GM21447 (cell line): ENCODE data around the gene SLC35E1.

Experiments used
- ATAC-seq: cut with Tn5 transposase; IDR thresholded peaks from one replicate; pipeline ENCODE4 v1.9.1; 2021; ENCODE audit not compliant: unreplicated experiment

Gene SLC35E1

DNA sequence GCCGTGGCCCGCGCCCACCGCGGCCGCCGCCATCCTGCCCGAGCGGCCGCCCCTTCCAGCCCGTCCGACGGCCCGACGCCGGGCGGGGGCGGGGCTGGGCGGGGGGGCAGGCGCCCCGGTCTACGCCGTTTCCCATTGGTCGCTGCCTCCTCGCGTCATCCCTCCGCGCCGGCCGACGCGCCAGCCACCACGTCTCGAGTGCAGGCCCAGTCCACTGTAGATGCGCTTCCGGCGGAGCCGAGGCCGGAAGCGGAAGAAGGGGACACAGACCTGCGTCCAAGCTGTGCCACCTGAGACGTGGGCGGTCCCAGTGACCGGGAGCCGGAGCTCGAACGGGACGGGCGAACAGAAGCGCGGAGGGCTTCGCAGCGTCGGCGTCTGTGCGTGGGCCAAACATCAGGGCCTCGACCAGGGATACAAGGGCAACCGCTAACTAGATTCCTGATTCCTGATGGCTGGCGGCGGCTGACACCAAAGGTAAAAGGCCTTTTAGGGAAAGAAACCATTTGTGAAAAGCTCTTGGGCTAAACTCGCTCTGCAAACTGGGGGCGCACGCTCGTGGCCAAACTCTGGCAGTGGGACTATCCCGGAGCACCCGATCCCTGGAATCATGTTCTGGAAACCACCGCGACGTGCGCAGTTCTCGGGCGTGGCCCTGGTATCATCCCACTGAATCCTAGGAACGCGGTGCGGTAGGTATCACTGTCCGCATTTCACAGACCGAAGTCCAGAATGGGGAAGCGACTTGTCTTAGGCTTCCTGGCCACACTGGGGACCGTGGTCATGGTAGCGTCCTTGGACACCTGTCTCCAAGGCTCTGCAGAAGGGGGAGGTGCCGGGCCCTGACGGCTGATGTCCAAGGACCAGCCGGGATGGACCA is at the start of gene SLC35E1:
SLC35E1 (minus strand) TSS at position 84 of the 880 bp plus-strand sequence; CDS start at position 33, 51 bp downstream.
- peak; percentile 73 for ATAC-seq

DNA sequence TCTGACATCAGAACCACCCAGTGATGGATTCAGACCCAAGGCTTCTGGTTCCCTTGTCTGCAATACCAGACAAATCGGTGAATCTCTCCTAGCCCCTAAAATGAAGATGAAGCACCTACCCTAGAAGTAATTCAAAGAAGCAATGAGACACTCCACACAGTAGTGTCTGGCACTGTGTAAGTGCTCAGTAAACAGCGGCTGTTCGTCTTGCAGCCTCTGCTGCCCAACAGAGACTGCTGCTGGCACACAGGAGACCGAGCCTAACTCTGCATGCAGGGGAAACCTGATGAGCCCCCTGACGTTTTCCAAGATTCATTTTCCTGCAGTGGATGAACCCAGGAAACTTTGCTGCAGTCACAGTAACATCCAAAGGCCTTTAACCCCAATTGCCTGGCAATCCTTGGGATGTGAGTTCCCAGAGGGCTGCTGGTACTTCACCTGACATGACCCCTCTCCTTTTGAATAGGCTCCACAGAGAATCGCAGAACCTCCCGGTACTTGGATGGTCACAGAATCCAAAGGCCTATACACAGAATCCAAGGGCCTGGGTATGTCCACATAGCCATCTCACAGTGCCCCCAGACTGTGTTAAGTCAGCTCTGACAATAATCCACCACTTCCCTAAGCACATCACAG is 49.1 kb upstream of the SLC35E1 start:
- no peak for ATAC-seq

DNA sequence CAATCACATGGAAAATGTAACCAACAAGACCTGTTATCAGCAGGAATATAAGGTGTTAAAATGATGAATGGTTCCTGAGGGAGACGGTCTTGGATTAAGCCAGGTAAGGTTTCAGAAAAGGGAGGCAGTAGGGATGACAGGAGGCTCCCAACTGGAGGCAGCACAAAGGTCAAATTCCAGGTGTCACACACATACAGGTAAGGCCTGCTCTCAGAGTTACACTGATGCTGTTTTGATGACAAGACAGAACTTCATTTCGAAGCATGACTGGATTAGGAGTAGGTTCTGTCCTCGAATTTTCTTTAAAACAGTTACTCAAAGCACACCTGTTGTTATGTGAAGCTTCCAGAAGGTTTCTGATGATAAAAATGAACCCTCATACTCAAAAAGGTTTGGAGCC is 48.4 kb upstream of the SLC35E1 start:
- no peak for ATAC-seq

DNA sequence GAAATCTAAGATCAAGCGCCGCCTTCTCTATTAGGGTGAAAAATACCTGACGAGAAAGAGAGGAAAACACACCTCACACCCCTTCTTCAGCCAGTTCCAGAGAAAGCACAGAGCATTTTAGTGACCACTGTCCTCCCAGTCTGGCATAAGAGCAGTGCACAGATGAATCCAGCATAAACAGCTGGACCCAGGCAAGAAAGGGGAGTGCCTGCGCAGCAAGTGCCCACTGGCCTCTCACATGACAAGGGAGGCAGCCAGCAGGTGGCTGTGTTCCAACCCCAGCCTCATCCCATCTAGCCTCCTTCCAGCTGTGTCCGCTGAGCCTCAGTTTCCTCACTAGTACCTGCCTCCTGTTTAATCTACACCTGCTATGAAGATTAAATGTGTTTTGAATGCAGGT is 47.8 kb upstream of the SLC35E1 start:
- ATAC-seq, result no peak

DNA sequence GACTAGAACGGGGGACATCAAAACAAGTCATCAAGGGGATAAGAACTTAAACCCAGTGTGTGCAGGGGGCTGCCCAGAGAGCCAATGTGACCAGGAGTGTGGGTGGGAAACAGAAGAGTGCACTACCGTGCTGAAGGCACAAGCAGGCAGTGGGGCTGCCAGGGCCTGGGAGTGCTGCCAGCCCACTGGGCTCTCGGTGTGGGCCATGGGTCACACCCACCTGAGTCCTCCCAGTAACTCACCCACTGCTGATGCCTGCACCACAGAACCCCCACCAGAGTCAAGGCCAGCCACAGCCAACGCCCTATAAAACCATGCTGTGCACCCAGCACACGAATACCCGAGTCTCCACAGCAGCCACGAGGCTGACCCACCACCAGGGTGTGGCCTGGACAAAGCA is 47.2 kb upstream of the SLC35E1 start:
- no peak for ATAC-seq

DNA sequence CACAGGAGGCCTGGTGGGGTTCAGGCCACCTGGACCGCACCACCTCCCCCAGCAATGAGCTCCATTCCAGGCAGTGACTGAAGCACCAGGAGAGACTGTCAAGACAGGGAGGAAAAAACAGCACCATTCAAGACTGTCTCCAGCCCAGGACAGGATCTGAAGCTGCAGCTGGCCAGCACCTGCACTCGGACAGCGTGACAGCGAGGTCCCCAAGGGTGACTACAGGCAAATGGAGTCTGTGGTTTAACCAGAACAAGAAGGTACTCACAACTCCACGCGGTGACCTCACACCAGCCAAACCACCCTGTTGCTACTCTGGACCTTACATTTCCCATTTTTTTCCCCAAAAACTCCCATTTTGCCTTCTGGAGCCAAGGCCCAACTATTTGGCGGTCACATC is 46.0 kb upstream of the SLC35E1 start:
- no peak for ATAC-seq

DNA sequence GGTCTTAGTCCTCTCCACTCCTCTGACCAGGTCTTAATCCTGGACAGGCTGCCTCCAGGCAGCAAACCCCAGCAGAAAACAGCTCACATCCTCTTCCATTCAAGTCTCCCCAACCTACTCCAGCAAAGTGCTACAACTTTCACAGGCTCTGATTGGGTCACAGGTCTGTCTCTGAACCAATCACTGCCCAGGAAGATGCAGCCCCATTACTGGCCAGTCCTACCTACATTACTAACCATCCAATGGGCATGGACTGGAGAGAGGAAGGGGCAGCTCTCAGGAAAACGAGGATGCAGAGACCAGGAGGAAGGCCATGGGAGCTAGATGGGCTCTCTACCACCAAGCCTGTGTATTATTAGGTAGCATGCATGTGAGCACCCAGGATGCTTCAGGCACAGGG is 43.6 kb upstream of the SLC35E1 start:
- ATAC-seq, result no peak

DNA sequence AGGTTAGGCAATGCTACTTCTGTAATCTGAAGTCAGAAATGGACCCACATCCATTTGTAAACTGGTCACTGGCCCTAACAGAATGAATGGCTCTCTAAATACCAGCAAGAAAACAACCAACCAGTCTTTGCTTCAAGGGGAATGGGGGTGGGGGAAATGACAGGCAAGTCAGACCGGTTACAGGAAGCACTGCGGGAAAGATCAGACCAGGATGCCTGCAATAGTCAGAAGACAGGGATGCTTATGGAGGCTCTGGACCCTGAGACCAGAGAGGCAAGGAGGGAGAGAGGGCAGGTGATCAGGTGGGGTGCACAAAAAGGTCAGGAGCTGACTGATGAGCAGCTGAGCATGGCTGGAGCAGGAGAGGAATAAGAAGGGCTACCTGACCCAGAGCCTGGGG is 42.7 kb upstream of the SLC35E1 start:
- no peak for ATAC-seq

DNA sequence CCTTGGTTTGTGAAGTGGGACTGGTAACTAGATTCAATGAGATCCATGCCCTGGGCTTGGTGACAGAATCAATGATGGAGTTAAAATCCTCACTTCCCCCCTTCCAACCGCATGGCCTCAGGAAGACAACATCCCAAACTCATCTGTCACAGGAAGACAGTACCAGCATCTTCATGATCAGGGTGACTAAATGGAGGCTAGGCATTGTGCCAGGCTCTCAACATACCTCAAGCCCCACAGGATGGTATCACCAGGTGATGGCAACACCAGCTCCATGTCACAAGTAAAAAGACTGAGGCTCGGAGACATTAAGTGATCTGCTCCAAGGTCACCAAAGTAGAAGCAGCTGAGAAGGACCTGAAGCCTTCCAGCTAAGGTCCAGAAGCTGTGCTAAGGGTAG is 41.6 kb upstream of the SLC35E1 start:
- no peak for ATAC-seq

DNA sequence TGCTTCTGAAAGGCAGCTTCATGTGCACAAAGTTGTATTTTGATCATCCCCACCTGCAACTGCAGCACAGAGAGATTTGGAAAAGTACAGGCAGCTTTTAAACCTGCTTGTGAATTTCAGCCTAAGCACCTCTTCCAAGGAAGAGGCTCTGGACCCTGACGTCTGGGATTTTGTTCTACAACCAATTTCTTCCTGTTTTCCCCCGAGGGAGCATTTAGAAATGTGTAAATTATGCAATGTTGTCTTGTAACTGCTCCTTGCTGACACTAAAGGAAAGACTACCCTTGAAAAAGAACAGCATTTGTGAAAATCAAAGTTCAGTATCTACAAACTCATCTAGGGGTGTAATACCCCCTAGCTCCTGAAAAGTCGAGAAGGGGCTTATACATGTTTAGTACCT is 40.4 kb upstream of the SLC35E1 start:
- no peak for ATAC-seq

DNA sequence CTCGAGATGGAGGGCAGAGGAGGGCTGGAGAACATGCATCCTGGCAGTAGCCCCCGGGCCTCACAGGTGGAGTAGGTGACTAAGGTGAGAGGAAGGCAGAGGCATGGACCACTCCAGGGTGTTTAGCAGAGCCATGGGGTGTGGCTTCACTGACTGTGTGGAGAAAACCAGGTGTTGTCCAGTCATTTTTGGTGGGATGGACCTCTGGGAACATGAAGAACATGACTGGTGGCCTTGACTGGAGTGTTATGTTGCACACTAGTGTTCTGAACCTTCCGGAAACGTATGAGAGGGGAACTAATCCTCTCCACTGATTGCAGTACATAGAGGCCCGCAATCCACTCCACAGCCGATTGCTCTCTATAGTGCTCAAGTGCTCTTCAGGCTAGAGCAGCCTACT is 38.9 kb upstream of the SLC35E1 start:
- ATAC-seq, result no peak

DNA sequence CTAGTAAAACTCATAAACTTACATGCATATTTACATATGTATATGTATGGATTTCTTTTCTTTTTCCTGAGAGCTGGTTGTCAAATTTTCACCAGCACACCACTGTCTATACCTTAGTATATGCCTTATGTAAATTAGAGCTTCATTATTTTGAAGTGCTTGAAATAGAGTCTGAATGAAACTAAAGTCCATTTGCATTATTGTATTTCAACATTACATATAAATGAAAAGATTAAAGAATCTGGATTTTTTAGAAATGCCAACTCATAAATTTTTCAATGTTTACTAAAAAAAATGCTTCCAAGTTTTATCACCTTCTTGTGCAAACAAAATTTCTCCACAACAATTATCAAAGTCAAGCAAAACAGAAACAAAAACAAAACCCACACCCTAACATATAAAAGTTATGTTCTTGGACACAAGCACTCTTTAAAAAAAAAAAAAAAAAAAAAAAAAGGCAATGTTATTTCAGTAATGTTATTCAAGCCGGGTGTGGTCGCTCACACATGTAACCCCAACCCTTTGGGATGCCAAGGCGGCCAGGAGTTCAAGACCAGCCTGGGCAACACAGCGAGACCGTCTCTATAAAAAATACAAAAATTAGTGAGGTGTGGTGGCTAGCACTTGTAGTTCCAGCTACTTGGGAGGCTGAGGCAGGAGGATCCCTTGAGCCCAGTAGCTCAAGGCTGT is 37.4 kb upstream of the SLC35E1 start:
- ATAC-seq, result no peak

DNA sequence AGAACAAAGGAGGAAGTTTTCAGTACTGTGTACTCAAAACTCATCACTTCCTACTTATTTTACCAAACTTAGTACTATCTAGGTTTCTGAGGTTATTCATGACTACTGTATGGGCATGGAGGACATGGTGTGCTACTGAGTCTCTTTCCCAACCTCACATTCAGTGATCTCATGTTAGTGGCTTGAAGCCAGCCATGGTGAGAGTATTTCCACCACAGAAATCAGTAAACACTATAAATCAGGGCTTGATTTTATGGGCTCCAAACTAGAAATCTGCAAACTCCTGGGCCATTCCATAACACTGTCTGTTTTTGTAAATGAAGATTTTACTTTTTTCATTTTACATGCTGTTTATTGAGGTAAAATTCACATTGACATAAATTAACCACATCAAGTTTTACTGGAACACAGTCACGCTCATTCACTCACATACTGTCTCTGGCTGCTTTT is 36.1 kb upstream of the SLC35E1 start:
- ATAC-seq, result no peak

DNA sequence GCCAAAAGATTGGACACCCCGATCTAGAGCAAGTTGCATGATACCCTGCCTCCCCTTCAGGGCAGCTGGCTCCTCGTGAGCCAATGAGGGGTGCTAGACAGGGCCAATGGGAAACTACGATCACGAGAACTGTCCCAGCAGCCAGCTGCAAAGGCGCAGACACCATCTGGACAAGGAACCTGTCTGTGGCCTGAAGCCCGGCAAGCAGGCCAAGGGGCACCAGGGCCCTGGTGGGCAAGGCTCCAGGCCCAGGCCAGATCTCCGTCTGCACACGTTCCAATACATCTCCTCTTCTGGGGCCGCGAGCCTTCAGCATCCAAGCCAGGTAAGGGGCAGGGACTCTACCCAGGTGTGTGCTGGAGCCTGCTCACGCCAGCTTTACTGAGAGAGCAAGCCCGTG is 35.6 kb upstream of the SLC35E1 start:
- no peak for ATAC-seq

DNA sequence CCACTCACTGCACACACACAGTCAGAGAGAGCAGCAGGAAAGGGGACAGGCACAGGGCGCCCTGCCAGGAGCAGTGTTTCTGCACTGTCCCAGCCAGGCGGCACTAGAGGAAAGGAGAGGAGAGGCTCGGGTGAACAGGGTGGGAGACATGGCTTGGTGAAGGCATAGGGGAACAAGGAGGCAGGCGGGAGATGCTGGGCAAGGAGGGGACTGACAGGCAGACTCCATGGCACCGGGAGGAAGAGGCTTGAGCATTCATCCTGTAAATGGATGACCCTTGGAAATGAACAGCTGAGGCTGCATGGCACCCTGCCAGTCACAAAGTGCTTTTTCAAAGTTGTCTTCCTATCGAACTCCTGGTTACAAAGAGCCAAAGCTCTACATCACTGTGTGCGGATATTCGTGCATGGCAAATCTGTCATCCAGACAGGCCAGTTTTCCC is 33.4 kb upstream of the SLC35E1 start:
- no peak for ATAC-seq

DNA sequence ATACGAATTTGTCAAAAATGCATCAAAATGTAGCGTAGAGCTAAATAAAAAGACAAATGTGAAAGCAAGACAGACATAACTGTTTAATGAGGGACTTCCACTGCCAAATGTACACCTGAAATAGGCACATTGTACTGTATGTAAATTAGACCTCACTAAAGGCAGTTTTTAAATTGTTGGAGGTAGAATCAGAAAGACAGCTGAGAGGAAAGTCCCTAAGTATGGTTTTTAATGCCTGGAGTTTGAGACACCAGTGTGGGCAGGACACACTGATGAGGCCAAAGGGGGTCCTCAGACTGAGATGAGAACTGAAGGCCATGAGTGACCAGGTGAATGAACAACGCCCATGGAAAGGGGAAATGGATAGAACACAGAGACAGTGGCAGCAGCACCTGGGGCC is 32.9 kb upstream of the SLC35E1 start:
- no peak for ATAC-seq

DNA sequence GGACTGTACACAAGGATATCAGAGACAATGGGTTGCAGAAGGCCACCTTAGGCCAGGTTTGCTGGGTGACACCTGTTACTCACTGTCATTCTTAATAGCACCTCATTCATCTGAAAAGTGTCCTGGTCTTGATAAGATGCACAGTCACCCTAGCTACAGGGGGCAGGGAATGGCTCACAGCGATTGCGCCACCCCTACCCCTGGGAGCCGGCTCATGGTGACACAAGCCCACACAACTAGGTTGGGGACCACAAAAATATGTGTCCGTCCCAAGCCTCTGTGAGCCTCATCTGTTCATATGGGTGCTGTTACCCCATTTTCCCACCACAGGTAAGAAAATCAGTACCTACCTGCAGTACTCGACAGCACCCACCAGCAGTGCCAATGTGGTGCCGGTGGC is 32.4 kb upstream of the SLC35E1 start:
- ATAC-seq, result no peak

DNA sequence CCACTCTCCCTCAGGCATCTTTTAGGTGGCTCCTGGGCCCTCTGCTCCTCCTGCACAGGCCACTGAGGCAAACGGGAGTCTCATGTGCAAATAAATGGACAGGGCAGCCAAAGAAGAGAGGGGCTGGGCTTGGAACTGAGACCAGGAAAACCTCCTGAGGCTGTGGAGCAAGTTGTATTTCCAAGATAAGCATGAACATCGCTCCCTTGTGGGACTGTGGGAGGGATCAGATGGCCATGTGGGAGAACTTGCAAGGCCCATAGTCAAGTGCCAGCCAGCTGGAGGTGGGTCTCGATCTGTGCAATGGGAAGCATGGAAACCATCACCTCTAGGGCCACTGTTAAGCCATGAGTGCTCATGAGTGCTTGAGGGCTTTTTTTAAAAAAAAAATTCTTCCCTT is 30.9 kb upstream of the SLC35E1 start:
- ATAC-seq, result no peak

DNA sequence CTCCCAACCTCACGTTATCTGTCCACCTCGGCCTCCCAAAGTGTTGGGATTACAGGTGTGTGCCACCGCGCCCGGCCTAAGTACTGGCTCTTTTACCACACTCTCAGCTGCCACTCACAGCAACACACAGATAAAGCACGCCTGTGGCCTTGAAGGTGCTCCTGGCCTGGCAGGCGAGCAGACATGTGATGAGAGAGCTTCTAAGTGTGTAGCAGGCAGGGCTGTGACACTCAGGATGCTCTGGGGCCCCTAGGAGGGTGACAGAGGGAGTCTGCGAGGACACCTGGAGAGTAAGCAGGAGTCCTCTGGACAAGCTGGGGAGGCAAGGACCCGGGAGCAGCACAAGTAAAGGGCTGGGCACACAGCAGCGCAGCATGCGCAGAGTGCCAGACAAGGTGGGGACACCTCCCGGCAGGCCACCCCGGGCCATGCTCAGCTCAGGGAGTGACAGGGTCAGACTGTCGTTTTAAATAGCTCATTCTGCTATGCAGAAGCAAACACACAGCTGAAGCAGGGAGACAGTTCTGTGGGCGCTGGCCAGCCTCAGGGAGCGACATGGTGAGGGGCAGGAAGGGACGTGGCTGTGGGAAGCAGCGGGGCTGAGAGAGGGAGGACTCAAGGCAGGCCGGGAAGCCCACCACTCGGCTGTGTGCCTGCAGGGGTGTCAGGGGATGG is 29.3 kb upstream of the SLC35E1 start:
- ATAC-seq, result no peak

DNA sequence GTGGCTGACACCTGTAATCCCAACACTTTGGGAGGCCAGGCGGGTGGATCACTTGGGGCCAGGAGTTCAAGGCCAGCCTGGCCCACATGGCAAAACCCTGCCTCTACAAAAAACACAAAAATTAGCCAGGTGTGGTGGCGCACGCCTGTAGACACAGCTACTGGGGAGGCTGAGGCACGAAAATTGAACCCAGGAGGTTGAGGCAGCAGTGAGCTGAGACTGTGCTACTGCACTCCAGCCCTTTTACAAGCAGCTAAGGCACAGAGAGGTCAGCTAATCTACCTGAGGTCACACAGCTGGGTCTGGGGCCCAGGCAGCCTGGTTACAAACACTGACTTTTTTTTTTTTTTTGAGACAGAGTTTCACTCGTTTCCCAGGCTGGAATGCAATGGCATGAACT is 28.6 kb upstream of the SLC35E1 start:
- no peak for ATAC-seq

DNA sequence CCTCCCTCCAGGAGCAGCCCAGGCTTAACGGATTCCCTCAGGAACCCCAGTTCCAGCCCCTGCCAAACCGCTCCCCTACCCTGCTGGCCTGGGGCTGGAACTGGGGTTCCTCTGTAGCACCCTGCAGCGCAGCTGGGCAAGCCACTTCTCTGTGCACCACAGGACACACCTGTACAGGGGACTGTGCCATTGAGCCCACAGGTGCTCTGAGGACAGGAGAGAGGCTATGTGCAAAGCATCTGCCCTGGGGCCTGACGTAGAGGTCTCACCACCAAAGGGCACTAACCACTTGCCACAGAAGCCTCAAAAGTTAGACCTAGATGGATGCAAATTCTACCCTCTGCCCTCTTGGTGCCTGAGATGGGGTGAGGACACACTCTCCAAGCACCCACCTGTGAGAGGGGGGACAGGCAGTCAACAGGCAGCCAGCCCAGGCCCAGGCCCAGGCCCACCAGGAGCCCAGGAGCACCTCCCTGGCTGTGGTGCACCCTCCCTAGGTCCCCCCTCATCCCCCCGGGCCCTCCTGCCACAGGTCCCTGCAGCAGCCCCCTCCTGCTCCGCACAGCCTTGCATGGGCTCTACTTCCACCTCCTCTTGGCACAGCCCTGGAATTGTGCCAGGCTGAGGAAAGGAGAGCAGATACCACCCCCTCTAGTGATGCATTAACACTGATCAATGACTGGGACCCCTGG is 27.6 kb upstream of the SLC35E1 start:
- no peak for ATAC-seq
